H1 (cell line): Measurements from ENCODE around the gene AQP6. TPM values are rescaled to one million over a fixed set of nuclear protein-coding genes. Genes with fewer than 3 reads are reported as not detected.

ENCODE experiments used
- CTCF ChIA-PET: fragments of 300-600 bp; sonication (Branson Sonifier 250); formaldehyde crosslinking; loops from one replicate; lab custom pipeline; 2021; ENCODE audit not compliant: partially characterized antibody; lab: Charles Lee
- POLR2A ChIA-PET: fragments of 300-600 bp; sonication (Branson Sonifier 250); formaldehyde crosslinking; loops from one replicate; lab custom pipeline; 2021; ENCODE audit warnings: inconsistent platforms; ENCODE audit not compliant: partially characterized antibody; lab: Charles Lee
- DNase-seq, 2 experiments: peaks; one replicate each; pipeline versions ENCODE4 v3.0.0 to v3.0.0-alpha.2; 2010 to 2022; ENCODE audit warnings: low spot score in 2 of 2, low read depth in 1 of 2, mixed read lengths in 1 of 2
- FAIRE-seq: peaks from 2 replicates; lab custom pipeline; 2011; peaks lifted over from hg19 to GRCh38; lab: Jason Lieb, UNC
- H2AFZ ChIP-seq: 2 replicates; pipeline ENCODE4 v1.8.1; 2012; ENCODE audit warnings: low read length, inconsistent platforms
- H2AK5ac ChIP-seq: 2 replicates; pipeline ENCODE4 v1.6.1; 2013; ENCODE audit warnings: low read depth, low read length
- H2BK120ac ChIP-seq: replicated peaks from 2 replicates; pipeline ENCODE3; 2013; ENCODE audit warnings: low read depth, low read length, inconsistent platforms
- H2BK12ac ChIP-seq: 2 replicates; pipeline ENCODE4 v1.6.1; 2013; ENCODE audit warnings: low read depth, low read length
- H2BK15ac ChIP-seq: 2 replicates; pipeline ENCODE4 v1.6.1; 2013; ENCODE audit warnings: low read length
- H2BK20ac ChIP-seq: 2 replicates; pipeline ENCODE4 v1.6.1; 2013; ENCODE audit warnings: low read length
- H2BK5ac ChIP-seq: 2 replicates; pipeline ENCODE4 v1.6.1; 2013; ENCODE audit warnings: low read depth, low read length
- H3K14ac ChIP-seq: 2 replicates; pipeline ENCODE4 v1.6.1; 2013; ENCODE audit warnings: inconsistent platforms; ENCODE audit not compliant: insufficient read length
- H3K18ac ChIP-seq: 2 replicates; pipeline ENCODE4 v1.6.1; 2013; ENCODE audit warnings: low read length; ENCODE audit errors: extremely low read depth
- H3K23ac ChIP-seq: 2 replicates; pipeline ENCODE4 v1.6.1; 2013; ENCODE audit warnings: inconsistent platforms; ENCODE audit not compliant: insufficient read length
- H3K23me2 ChIP-seq: 2 replicates; pipeline ENCODE4 v1.6.1; 2013; ENCODE audit warnings: low read depth, low read length
- H3K27ac ChIP-seq: 2 replicates; pipeline ENCODE4 v1.6.1; 2011; ENCODE audit warnings: low read depth, low read length, inconsistent platforms
- H3K27me3 ChIP-seq, 4 experiments: replicated peaks in 1 of 4; 1 replicate in 1 of 4; 2 replicates in 3 of 4; pipeline versions ENCODE4 v1.6.1 to v1.8.1; 2011 to 2013; ENCODE audit warnings: low read length in 3 of 4, mild to moderate bottlenecking in 3 of 4, inconsistent platforms in 2 of 4, mixed read lengths in 2 of 4, moderate library complexity in 1 of 4; ENCODE audit not compliant: control insufficient read depth in 3 of 4, insufficient read depth in 3 of 4; ENCODE audit errors: extremely low read depth in 1 of 4
- H3K36me3 ChIP-seq, 4 experiments: 2 replicates each; pipeline versions ENCODE4 v1.6.1 to v1.8.1; 2011 to 2013; ENCODE audit warnings: mild to moderate bottlenecking in 4 of 4, low read length in 3 of 4, moderate library complexity in 2 of 4, control low read depth in 1 of 4, inconsistent platforms in 1 of 4; ENCODE audit not compliant: insufficient read depth in 4 of 4, control insufficient read depth in 2 of 4
- H3K4ac ChIP-seq: replicated peaks from 2 replicates; pipeline ENCODE3; 2013; ENCODE audit warnings: low read length, low read depth, mixed read lengths, inconsistent platforms; ENCODE audit not compliant: insufficient read length
- H3K4me1 ChIP-seq, 4 experiments: replicated peaks in 1 of 4; 1 replicate in 1 of 4; 2 replicates in 3 of 4; pipeline versions ENCODE4 v1.6.1 to v1.8.1; 2011 to 2013; ENCODE audit warnings: low read length in 3 of 4, inconsistent platforms in 2 of 4, mixed read lengths in 1 of 4; ENCODE audit not compliant: insufficient read depth in 4 of 4, control insufficient read depth in 3 of 4
- H3K4me2 ChIP-seq, 2 experiments: 2 replicates each; pipeline versions ENCODE4 v1.6.1 to v1.8.1; 2011 to 2013; ENCODE audit warnings: low read depth in 2 of 2, low read length in 2 of 2, control low read depth in 1 of 2, inconsistent platforms in 1 of 2, mild to moderate bottlenecking in 1 of 2; ENCODE audit not compliant: insufficient read depth in 1 of 2
- H3K4me3 ChIP-seq, 4 experiments: fragments of 200-600, 300-600 bp in 1 of 4; sonication (generic), shearing (Covaris generic), sonication (Bioruptor Twin) in 1 of 4; 2 replicates each; pipeline versions ENCODE4 v1.5.1 to v1.8.1; 2011 to 2016; ENCODE audit warnings: low read length in 4 of 4, low read depth in 3 of 4, control low read depth in 2 of 4, inconsistent platforms in 2 of 4, mild to moderate bottlenecking in 2 of 4, mixed read lengths in 1 of 4, moderate library complexity in 1 of 4; ENCODE audit not compliant: insufficient read depth in 2 of 4; ENCODE audit errors: extremely low read depth in 1 of 4
- H3K56ac ChIP-seq: replicated peaks from 2 replicates; pipeline ENCODE3; 2013; ENCODE audit warnings: low read depth, mild to moderate bottlenecking, mixed read lengths, low read length, inconsistent platforms; ENCODE audit not compliant: insufficient read length
- H3K79me1 ChIP-seq: 2 replicates; pipeline ENCODE4 v1.6.1; 2013; ENCODE audit warnings: low read depth, low read length, control low read depth
- H3K79me2 ChIP-seq, 2 experiments: 2 replicates each; pipeline versions ENCODE4 v1.6.1 to v1.8.1; 2012 to 2013; ENCODE audit warnings: low read length in 2 of 2, mild to moderate bottlenecking in 2 of 2, inconsistent platforms in 1 of 2; ENCODE audit not compliant: insufficient read depth in 2 of 2, control insufficient read depth in 1 of 2
- H3K9ac ChIP-seq, 4 experiments: replicated peaks in 1 of 4; 1 replicate in 1 of 4; 2 replicates in 3 of 4; pipeline versions ENCODE4 v1.6.1 to v1.8.1; 2011 to 2013; ENCODE audit warnings: low read depth in 3 of 4, low read length in 3 of 4, control low read depth in 2 of 4, mild to moderate bottlenecking in 2 of 4, moderate library complexity in 2 of 4, inconsistent platforms in 1 of 4; ENCODE audit errors: extremely low read depth in 1 of 4
- H3K9me3 ChIP-seq, 2 experiments: 2 replicates each; pipeline versions ENCODE4 v1.6.1 to v1.8.1; 2012 to 2013; ENCODE audit warnings: mild to moderate bottlenecking in 2 of 2, moderate library complexity in 2 of 2, control low read depth in 1 of 2, inconsistent platforms in 1 of 2, low read depth in 1 of 2, low read length in 1 of 2, mixed read lengths in 1 of 2; ENCODE audit not compliant: insufficient read depth in 2 of 2
- H4K20me1 ChIP-seq, 2 experiments: replicated peaks in 1 of 2; 2 replicates each; pipeline versions ENCODE3 to v1.8.1; 2011 to 2013; ENCODE audit warnings: inconsistent platforms in 2 of 2, low read length in 2 of 2, mild to moderate bottlenecking in 1 of 2; ENCODE audit not compliant: insufficient read depth in 2 of 2, control insufficient read depth in 1 of 2
- H4K5ac ChIP-seq: 2 replicates; pipeline ENCODE4 v1.6.1; 2013; ENCODE audit warnings: low read length, low read depth, mixed read lengths, inconsistent platforms; ENCODE audit not compliant: insufficient read length
- H4K8ac ChIP-seq: 2 replicates; pipeline ENCODE4 v1.8.0; 2013; ENCODE audit warnings: mild to moderate bottlenecking, moderate library complexity, low read length, inconsistent platforms; ENCODE audit not compliant: insufficient read depth; ENCODE audit errors: extremely low read depth
- H4K91ac ChIP-seq: replicated peaks from 2 replicates; pipeline ENCODE3; 2013; ENCODE audit warnings: low read length, mixed read lengths, inconsistent platforms; ENCODE audit not compliant: insufficient read length
- FOSL1 ChIP-seq: IDR thresholded peaks from 2 replicates; pipeline ENCODE4 v1.6.1; 2011; ENCODE audit warnings: mild to moderate bottlenecking, low read depth, low read length, moderate library complexity; ENCODE audit not compliant: insufficient read depth
- PHF8 ChIP-seq: fragments of 200-600 bp; sonication (generic); conservative IDR thresholded peaks from 2 replicates; pipeline ENCODE4 v1.7.1; 2012; ENCODE audit warnings: low read depth, mild to moderate bottlenecking, inconsistent platforms, low read length, moderate library complexity
- TAF1 ChIP-seq: IDR thresholded peaks from 2 replicates; pipeline ENCODE4 v1.6.1; 2011; ENCODE audit warnings: mild to moderate bottlenecking, low read depth, low read length
- YY1 ChIP-seq: IDR thresholded peaks from 2 replicates; pipeline ENCODE4 v1.6.1; 2011; ENCODE audit warnings: low read depth, mild to moderate bottlenecking, low read length
- WGBS, 2 experiments: shearing (Covaris generic) in 1 of 2; methylation state at CpG; one replicate each; pipeline versions ENCODE4 v1.1.6 to v1.1.7; 2013 to 2015; ENCODE audit warnings: low lambda C conversion rate in 2 of 2, mixed read lengths in 2 of 2, inconsistent platforms in 1 of 2, low coverage in 1 of 2, missing lambda C conversion rate in 1 of 2; ENCODE audit not compliant: insufficient replicate concordance in 2 of 2, insufficient coverage in 1 of 2, insufficient read length in 1 of 2; ENCODE audit errors: extremely low coverage in 1 of 2, missing lambda C conversion rate in 1 of 2; 5-methylcytosine and 5-hydroxymethylcytosine counted together
- polyA plus RNA-seq, 7 experiments: library from polyadenylated mRNA; depleted of rRNA in 3 of 7; stranded (reverse) in 5 of 7; unstranded in 2 of 7; fragments of >200 nt in 5 of 7; fragments of 200-250 nt in 2 of 7; gene quantifications; 1 replicate in 5 of 7; 2 replicates in 1 of 7; 4 replicates in 1 of 7; pipeline versions ENCODE4 v1.2.1 to v1.2.3, GENCODE V29; 2011 to 2013; ENCODE audit warnings: missing spikeins in 2 of 7, mixed read lengths in 2 of 7
- total RNA-seq: library from RNA; stranded (reverse); fragmentation: NEBNext Ultra II Directional; extraction: Animal tissue kit (Norgen Biotek cat#: 25700); gene quantifications from 2 replicates; pipeline ENCODE4 v1.2.1, GENCODE V29; 2021

Gene AQP6
- total and polyA plus RNA-seq, 2 of the 8 experiments (the other 6 are each of a cell fraction or from before 2014, with no cell fraction given) = 0.03 to 0.17 TPM

DNA sequence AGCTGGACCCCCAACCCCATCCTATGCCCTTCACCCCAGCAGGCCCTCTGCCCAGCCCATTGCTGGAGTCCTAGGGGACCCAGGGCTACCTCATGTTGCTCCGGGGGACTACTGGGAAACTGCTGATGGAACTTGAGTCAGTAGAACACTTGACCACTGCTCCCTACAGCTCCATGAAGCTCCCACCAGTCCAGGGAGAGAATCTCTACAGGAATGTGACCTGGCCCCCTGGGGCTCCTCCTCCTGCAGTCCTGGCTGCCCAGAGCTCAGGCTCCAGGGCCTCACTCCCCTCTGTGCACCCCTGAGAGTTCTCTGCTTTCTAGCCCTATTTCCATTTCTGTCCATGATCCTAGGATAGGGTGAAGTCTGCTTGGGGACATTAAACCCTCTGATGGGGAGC, 33.0 kb upstream of the AQP6 start:
- H3K23me2 ChIP-seq = no peaks in the 10 kb centered on the region
- no peak overlapping the region for H2BK15ac ChIP-seq
- no peak overlapping the region for H3K18ac ChIP-seq
- H2BK120ac ChIP-seq = no peak overlapping the region
- no peak overlapping the region for H2AFZ ChIP-seq
- no peak overlapping the region for H2BK12ac ChIP-seq
- H3K14ac ChIP-seq = no peak overlapping the region
- CTCF ChIA-PET = interaction anchor here (0.6 to 5.1 kb wide), 15 partner anchors 10 to 170 kb away, joined by 3 to 37 read pairs (median 3); partner anchors contain the start of genes AQP2 and BCDIN3D
- H3K4ac ChIP-seq = no peak overlapping the region
- 86% methylated on average over 1 of the region's 1 CpG; no CpG with 5 or more reads in 1 of the 2 experiments for WGBS, 2 experiments
- no peak overlapping the region for H3K56ac ChIP-seq
- TF ChIP-seq TAF1 (no peak), FOSL1 (no peak), YY1 (no peak), PHF8 (no peak)
- H2BK5ac ChIP-seq = no peak overlapping the region
- no peaks in the 10 kb centered on the region for H3K79me2 ChIP-seq
- H3K4me3 ChIP-seq = no peak overlapping the region
- H3K79me1 ChIP-seq = no peaks in the 10 kb centered on the region
- H3K27ac ChIP-seq = no peak overlapping the region
- no peak for FAIRE-seq
- H4K20me1 ChIP-seq = peaks cover 0 to 1% of the 10 kb centered on the region in 2 experiments
- no peak overlapping the region for H4K8ac ChIP-seq
- no peaks in the 10 kb centered on the region for H3K36me3 ChIP-seq
- no peaks in the 10 kb centered on the region for H3K9me3 ChIP-seq
- no peak overlapping the region for H4K91ac ChIP-seq
- no peak overlapping the region for H2AK5ac ChIP-seq
- no peak overlapping the region for H3K23ac ChIP-seq
- DNase-seq = no peak
- H3K9ac ChIP-seq = no peak overlapping the region
- peaks cover 0 to 12% (median 2%) of the 10 kb centered on the region in 4 experiments; a peak in 3 of 7 replicates for H3K4me1 ChIP-seq
- H3K4me2 ChIP-seq = no peak overlapping the region
- peaks cover 0 to 3% (median 0%) of the 10 kb centered on the region in 4 experiments; a peak in 1 of 7 replicates for H3K27me3 ChIP-seq
- POLR2A ChIA-PET = interaction anchor here (0.8 to 1.5 kb wide), 2 partner anchors 145 to 298 kb away, joined by 3 to 5 read pairs; partner anchors contain the start of gene SMARCD1
- no peak overlapping the region for H4K5ac ChIP-seq
- no peak overlapping the region for H2BK20ac ChIP-seq
